SK-N-SH (cell line): ENCODE measurements around the gene LIN52.

Experiments
- EZH2phosphoT487 ChIP-seq: fragments of 200-600 bp; sonication (generic); IDR thresholded peaks from 2 replicates; pipeline ENCODE4 v1.6.1; 2017; ENCODE audit warnings: low read depth, mixed run types, mild to moderate bottlenecking, antibody characterized with exemption, moderate library complexity, borderline replicate concordance
- GATA2 ChIP-seq: sonication (generic); formaldehyde crosslinking; IDR thresholded peaks from 2 replicates; pipeline ENCODE4 v1.5.0; 2020; ENCODE audit warnings: mild to moderate bottlenecking, missing genetic modification reagents
- SMC3 ChIP-seq: IDR thresholded peaks from 2 replicates; pipeline ENCODE4 v1.6.1; 2012; ENCODE audit warnings: low read depth, low read length, improper control_type of control experiment
- TAF1 ChIP-seq: IDR thresholded peaks from 2 replicates; pipeline ENCODE4 v1.6.1; 2012; ENCODE audit warnings: low read depth, mild to moderate bottlenecking, low read length, moderate library complexity, borderline replicate concordance
- USF1 ChIP-seq: IDR thresholded peaks from 2 replicates; pipeline ENCODE4 v1.4.0; 2012; ENCODE audit warnings: low read depth, borderline replicate concordance
- TF ChIP-seq, protein P1 (sequence below): fragments of 200-600 bp; sonication (generic); IDR thresholded peaks from 2 replicates; pipeline ENCODE4 v1.6.1; 2017; ENCODE audit warnings: antibody characterized with exemption, mild to moderate bottlenecking, moderate library complexity
- TF ChIP-seq, protein P2 (sequence below): IDR thresholded peaks from 2 replicates; pipeline ENCODE4 v1.6.1; 2012; ENCODE audit warnings: mild to moderate bottlenecking, low read depth, low read length, moderate library complexity

DNA sequence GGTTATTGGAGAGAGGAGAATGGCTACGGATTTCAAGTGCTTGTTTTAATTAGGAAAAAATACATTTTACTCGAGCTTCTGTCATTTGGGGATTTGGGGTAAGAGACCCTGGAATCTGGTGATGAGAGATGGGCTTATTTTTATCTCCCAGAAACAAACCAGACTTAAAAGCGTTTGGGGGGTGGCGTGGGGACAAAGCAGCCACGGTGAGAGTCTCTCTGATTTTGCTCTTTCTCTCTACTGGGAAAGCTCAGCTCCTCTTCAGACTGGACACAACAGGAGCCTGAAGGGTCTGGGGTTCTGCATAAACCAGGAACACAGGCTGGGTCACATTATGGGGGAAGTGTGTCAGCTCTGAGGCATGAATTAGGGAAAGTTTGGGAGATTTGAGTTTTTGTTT, 158.3 kb downstream of the LIN52 start:
- no peak for TF ChIP-seq TAF1
- TF ChIP-seq SMC3 = no peak
- no peak for TF ChIP-seq GATA2 (CRISPR knock-in tag)
- TF ChIP-seq, protein P1, sequence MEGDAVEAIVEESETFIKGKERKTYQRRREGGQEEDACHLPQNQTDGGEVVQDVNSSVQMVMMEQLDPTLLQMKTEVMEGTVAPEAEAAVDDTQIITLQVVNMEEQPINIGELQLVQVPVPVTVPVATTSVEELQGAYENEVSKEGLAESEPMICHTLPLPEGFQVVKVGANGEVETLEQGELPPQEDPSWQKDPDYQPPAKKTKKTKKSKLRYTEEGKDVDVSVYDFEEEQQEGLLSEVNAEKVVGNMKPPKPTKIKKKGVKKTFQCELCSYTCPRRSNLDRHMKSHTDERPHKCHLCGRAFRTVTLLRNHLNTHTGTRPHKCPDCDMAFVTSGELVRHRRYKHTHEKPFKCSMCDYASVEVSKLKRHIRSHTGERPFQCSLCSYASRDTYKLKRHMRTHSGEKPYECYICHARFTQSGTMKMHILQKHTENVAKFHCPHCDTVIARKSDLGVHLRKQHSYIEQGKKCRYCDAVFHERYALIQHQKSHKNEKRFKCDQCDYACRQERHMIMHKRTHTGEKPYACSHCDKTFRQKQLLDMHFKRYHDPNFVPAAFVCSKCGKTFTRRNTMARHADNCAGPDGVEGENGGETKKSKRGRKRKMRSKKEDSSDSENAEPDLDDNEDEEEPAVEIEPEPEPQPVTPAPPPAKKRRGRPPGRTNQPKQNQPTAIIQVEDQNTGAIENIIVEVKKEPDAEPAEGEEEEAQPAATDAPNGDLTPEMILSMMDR = no peak
- TF ChIP-seq, protein P2, sequence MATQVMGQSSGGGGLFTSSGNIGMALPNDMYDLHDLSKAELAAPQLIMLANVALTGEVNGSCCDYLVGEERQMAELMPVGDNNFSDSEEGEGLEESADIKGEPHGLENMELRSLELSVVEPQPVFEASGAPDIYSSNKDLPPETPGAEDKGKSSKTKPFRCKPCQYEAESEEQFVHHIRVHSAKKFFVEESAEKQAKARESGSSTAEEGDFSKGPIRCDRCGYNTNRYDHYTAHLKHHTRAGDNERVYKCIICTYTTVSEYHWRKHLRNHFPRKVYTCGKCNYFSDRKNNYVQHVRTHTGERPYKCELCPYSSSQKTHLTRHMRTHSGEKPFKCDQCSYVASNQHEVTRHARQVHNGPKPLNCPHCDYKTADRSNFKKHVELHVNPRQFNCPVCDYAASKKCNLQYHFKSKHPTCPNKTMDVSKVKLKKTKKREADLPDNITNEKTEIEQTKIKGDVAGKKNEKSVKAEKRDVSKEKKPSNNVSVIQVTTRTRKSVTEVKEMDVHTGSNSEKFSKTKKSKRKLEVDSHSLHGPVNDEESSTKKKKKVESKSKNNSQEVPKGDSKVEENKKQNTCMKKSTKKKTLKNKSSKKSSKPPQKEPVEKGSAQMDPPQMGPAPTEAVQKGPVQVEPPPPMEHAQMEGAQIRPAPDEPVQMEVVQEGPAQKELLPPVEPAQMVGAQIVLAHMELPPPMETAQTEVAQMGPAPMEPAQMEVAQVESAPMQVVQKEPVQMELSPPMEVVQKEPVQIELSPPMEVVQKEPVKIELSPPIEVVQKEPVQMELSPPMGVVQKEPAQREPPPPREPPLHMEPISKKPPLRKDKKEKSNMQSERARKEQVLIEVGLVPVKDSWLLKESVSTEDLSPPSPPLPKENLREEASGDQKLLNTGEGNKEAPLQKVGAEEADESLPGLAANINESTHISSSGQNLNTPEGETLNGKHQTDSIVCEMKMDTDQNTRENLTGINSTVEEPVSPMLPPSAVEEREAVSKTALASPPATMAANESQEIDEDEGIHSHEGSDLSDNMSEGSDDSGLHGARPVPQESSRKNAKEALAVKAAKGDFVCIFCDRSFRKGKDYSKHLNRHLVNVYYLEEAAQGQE = no peak
- no peak for TF ChIP-seq EZH2phosphoT487
- TF ChIP-seq USF1 = no peak
